OCI-M1 (cell line): ENCODE data around the gene MLC1.
A peak's percentile ranks its signal among the peaks of the same experiment; 100 is the strongest.
"Not testable (repeated sequence)": the region's sequence is repeated elsewhere in the genome, so short reads cannot be mapped to it uniquely, and the experiment has no call there.

Source experiments
- DNase-seq: peaks from one replicate; lab custom pipeline; 2025; lab: John Stamatoyannopoulos, UW

Gene MLC1

DNA sequence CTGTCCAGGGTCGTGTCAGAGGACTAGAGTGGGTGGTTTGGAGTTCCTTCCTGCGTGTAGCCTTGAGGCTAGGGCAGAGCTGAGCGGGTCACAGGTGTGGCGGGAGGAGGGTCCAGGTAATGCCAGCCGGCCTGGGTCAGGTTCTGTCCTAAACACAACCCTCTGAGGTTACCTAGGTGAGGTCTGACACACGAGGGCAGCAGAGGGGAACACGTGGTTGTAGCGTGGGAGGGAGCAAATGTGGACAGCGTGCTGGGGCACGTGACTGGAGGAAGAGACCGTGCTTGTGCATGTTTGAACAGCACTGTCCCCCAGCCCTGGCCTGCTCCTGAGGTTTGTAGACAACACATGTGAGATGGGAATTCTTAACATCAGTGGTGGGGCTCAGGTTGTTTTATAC is 17.7 kb upstream of the MLC1 start:
- peak; percentile 8 for DNase-seq

DNA sequence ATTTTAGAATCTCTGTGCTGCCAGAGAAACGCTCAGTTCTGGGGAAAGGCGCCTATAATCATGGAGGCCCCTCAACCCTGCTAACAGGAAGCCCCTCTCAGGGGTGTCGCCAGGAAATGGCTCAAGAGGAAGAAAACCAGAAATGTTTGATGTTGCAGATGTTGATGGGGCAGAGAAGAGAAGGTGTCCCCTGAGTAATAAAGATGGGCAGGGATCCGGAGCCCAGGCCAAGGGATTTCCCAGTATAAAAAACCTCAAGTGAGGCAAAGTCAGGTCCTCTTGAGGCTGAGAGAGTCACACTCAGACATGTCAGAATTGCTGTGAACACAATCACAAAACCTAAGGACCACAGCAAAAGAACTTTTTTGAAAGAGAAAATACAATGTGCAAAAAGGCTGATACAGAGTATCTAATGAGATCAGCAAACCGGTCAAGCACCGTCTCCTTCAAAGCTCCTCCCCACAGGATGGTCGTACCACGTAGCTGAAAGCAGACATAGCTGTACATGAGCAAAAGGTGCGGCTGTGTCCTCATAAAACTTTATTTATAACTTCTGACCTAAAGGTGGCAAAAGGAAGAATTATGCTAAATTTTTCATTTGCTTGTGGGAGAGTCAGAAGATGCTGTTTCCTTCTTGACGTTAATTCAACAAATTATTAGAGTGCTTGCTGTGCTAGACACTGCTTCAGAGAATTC is 16.8 kb upstream of the MLC1 start:
- no peak for DNase-seq

DNA sequence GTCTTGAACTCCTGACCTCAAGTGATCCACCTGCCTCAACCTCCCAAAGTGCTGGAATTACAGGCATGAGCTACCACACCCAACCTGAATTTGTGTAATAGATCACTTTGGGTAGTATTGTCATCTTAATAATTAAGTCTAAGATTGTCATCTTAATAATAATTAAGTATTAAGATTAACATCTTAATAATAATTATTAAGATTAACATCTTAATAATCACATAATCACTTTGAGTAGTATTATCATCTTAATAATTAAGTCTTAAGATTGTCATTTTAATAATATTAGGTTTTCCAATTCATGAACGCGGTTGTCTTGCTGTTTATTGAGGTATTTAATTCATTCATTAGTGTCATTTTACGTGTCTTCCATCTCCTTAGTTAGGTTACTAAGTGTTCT is 12.8 kb upstream of the MLC1 start:
- DNase-seq = no peak

DNA sequence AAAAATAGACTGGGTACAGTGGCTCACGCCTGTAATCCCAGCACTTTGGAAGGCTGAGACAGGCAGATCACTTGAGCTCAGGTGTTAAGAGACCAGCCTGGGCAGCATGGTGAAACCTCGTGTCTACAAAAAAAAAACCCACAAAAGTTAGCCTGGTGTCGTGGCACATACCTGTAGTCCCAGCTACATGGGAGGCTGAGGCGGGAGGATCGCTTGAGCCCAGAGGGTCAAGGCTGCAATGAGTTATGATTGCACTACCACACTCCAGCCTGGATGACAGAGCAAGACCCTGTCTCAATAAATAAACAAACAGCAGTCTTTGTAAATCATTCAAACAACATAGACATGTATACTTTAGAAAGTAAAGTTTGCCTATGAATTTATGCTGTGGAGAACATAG is 7.1 kb upstream of the MLC1 start:
- no peak for DNase-seq

DNA sequence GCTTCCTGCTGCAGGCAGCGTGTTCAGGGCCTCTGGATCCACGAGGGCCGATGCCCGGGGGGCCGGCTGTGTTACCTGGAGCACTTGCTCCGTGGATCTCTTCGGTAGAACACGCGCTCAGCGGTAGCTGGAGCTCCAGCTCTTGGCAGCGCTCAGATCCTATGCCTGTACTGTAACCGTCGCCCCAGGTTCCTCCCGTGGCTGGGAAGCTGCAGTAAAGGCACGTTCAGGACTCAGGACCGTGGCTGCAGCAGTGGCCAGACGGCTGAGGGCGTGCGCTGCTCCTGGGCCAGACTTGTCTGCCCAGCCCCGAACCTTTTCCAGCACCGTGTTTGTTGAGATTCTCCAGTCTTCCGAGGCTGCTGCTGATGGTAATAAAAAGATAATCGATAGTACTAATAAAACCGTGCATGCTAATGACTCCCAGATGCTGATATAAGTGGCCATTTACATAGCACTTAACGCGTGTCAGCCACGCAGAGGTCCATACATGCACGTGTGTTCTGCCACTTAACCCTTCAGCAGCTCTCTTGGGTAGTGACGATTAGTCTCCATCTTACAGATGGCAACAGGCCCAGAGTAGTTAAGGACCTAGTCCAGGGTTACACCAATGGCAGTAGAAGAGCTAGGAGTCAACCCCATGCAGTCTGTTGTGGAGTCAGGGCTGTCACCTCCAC is 6.0 kb upstream of the MLC1 start:
- DNase-seq = no peak

DNA sequence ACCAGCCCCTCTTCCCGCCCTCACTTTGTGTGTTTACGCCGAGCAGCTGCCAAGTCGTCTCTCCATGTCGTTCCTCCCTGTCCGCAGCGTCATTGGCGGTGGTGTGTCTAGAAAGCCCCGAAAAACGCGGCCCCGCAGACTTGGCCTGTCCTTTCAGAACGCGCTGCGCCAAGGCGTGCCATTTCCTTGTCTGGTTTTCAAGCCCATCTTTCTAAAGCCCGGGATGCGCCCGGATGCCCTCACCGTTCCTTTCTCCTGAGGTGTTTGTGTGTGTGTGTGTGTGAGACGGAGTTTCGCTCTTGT is 5.1 kb upstream of the MLC1 start:
- no peak for DNase-seq

DNA sequence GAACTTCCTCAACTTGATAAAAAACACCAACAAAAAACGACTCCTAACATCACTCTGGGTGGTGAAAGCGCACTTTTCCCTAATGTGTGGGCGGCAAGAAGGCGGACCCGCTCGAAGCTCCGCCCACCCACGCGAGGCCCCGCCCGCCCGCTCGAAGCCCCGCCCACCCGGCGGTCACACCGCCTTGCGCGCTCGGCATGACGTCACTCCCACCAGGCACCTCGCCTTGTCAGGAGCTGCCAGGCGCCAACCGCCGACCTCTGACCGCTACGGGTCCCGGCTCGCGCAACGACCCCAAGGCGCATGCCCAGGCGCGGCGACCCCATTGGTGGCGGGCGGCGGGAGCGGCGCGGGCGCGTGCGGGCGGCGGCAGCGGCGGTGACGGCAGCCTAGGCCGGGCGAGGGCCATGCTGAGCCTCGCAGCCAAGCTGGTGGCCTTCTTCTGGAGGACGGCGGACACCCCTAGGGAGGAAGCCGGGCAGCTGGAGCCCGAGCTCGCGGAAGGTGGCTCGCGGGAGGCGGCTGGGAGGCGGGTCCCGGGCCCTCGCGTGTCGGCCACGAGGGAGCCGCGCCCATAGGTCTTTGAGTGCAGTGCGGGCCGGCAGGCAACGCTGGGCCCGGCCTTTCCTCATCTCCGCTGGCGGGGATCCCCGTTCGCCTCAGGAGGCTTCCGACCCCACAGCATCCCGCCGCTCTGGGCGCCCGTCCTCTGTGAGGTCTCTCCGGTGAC is 4.6 kb upstream of the MLC1 start, which contains the start of gene MOV10L1:
MOV10L1 (plus strand) TSS at position 325 of the 730 bp plus-strand sequence; CDS start at position 408, 83 bp downstream.
- no peak for DNase-seq

DNA sequence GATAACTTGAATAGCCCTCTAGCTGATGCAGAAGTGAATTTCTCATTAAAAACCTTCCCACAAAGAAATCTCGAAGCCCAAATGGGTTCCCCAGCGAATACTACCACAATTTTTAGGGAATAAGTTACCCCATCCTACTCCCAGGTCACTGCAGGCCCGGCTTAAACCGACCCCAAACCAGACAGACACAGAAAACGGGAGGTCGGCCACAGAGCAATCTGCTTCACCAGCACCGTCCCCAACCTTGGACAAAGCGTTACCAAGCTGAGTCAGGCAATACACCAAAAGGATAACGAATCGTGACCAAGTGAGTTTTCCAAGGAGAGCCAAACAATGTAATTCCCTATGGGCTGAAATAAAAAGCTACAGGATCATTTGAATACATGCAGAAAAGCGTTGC is 4.0 kb upstream of the MLC1 start:
- no peak for DNase-seq

DNA sequence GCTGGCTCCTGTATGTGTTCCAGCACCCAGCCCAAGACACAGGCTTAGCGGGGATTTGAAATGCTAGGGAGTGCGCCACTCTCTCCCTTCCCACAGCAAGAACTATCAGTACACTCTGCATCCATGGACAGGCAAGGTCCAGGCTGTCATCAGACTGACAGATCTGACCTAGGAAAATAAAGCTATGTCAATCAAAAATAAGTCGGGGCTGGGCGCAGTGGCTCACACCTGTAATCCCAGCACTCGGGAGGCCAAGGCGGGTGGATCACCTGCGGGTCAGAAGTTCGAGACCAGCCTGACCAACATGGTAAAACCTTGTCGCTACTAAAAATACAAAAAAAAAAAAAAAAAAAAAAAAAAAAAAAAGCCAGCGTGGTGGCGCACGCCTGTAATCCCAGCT is 2.9 kb upstream of the MLC1 start:
- DNase-seq = no peak

DNA sequence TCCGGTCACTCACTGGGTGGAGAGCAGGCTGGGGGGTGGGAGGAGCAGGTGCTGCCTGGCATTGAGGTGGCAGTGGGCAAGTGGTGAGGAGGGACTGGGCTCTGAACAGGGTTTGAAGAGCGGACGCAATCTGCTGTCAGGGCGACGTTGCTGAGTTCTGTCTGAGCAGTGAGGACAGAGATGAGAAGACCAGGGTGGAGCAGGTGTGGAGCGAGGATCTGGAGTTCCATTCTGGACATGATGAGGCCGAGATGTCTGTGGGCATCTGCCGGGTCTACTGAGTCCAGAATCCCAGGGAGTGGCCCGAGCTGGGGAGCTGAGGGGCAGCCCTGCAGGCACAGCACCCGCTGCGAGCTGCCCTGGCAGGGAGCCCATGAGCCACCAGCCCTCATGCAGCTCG is 2.4 kb upstream of the MLC1 start:
- no peak for DNase-seq

DNA sequence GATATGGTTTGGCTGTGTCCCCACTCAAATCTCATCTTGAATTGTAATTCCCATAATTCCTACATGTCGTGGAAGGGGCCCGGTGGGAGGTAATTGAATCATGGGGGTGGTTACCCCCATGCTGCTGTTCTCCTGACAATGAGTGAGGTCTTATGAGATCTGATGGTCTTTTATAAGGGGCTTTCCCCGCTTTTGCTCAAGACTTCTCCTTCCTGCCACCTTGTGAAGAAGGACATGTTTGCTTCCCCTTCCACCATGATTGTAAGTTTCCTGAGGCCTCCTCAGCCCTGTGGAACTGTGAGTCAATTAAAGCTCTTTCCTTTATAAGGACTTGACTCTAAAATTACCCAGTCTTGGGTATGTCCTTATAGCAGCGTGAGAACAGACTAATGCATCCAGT is 1.7 kb upstream of the MLC1 start:
- not testable (repeated sequence) for DNase-seq

DNA sequence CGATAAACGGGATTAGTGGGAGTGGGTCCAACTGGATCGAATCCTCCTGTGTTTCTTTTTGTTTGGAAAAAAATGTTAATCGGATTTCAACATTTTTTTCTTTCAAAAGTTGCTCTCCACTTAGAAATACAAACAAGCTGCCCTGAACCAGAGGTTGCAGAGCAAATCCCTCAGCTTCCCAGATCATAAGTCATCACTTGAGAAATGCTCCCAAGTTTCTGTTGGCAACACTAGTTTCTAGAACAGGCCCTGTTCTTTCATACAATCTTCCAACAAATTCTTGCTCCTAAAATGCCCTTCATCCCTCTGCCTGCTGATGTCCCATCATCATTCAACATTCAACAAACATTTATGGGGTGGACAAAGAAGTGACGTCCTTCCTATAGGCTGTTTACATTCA is 1.3 kb upstream of the MLC1 start:
- DNase-seq = peak; percentile 32

DNA sequence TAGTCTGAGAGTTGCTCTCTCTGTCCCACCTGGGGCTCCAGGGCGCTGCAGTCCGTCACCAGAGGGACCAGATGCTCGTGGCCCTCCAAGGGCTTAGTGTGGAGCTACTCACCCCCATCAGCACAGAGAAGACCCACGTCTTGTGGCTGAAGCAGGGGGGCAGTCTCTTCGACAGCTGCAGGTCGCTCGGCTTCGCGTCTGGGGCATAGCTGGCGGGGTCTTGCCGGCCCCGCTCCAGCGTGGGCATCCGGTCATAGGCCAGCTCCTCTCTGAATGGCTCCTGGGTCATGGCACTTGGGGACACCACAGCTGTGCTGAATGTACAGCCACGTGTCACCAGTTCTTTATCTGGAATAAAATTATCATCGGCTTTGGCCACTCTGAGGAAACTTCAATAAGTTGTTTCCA is 608 bp downstream of the MLC1 start:
- DNase-seq = peak; percentile 63

DNA sequence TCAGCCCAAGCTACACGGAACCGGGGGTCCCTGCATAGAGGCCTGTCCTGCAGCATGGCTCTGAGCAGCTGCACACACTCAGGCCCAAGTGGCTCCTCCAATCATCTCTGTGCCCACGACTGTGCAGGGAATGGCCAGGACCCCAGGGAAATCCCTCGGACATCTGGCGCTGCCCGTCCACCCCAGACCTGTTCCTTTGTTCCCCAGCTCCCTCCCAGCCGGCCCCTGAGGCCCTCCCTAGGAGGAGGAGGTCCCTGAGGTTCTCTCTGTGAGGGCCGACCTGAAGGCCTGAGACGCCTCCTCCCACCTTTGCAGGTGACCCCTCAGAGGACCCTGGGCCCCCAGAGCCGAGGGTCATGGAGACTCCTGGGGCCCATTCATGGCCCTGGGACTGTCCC is 1.1 kb downstream of the MLC1 start:
- peak; percentile 41 for DNase-seq

DNA sequence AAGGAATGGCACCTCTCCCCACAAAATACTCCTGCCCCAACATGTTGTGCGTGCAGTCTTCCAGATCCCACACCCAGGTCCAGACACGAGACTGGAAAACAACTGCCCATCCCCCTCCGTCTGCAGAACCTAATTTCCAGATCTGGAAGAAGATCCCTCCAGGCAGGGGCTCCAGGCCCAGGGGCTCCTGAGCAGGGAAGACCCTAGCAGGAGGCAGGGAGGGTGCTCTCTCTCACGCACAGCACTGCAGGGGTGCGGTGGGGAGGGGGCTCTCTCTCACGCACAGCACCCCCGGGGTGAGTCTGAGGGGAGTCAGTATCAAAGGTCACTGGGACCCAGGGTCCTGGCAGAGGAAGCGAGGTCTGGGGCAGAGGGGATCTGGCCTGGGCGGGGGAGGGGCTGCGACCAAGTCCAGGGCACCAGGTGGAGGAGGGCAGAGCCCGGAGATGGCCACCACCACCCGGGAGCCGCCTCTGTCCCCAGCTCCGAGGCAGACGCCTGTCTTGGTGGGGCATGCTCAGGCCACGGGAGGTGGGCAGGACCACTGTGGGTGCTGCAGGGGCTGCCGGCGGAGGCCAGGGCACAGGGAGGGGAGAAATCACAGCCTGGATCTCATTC is 1.7 kb downstream of the MLC1 start:
- no peak for DNase-seq

DNA sequence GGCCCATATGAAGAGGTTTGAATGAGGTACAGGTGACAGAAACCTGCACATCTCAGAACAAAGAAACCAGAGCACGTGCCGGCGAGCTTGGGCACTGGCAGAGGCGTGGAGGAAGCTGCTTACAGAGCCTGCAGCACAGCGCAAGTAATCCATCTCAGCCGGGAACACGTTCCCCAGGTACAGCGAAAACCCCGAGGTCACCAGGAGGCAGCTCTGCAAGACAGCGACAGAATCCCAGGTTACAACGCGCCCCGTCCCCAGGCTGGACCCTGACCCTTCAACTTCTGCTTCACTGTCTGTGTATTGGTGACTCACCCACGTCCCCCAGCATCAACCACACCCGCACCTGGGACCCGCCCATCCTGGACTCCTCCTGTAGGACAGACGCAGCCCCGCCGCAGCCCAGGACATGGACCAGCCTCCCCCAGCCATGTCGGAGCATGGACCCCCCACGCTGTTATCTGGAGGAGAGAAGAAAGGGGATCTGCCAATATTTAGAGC is 2.2 kb downstream of the MLC1 start:
- DNase-seq = no peak

DNA sequence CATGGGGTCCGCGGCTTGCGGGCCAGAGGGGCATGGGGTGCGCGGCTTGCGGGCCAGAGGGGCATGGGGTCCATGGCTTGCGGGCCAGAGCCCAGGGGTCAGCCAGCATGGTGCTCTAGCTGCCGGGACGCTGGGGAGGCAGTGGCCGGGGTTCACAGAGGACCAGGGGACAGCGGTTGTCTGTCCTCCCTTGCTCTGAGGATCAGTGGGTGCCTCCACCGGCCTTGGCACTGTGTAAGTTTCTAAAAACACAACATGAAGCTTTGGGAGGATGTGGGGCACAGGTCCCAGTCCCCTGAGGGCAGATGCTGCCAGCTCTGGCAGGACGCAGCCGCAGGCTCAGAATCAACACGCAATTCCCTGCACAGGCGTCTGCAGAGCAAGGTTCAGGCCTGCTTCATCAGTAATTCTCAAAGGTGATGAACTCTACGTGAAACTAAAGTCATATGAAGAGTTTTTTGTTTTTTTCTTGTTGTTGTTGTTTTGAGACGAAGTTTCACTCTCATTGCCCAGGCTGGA is 3.0 kb downstream of the MLC1 start:
- DNase-seq = no peak

DNA sequence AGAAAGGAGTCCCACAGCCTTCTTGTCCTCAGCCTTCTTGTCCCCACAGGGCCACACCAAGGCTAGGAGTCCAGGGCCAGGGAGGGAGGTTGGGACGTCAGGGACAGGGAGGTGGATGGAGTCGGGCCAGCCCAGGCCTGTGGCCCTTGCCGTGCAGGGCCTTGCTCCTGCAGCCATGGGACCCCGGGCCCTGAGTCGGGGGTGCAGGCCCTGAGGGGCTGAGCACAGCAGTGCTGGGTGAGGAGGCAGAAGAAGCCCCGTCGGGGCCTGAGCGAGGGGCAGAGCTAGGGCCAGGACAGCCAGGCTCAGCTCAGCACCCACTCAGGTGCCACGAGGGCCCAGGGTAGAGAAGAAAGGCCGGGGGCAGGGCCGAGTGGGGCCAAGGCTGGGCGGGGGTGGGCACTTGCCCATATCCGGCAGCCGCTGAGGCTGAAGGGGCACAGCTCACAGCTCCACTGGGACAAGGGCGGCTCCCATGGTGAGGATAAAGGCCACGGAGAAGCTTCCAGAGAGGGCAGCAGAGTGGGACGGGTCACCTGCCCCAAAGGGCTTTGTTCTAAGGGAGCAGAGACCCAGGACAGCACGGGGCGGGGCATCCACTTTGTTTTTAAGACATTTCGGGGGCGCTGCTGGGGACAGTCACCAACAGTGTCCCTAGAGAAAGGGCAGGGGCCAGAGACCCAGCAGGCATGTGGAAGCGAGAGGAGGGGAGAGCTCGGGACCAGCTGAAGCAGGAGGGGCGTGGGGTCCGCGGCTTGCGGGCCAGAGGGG is 3.6 kb downstream of the MLC1 start:
- no peak for DNase-seq

DNA sequence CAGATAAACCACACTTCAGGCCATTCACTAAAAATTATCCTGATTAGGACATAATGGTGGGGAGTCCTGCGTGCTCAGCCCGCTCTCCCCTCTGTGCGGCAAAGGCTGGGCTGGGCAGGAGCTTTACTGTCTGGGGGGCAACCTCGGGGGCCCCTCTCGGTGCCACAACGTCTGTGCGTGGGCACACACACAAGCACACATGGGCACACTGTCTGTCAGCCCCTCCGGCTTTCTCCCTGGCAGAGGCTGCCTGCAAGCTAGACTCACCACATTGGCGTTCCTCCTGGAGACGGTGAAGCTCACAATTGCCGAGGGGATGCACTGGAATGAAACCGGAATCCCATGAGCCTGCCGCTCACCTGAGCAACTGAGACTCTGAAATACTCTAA is 5.2 kb downstream of the MLC1 start:
- no peak for DNase-seq

DNA sequence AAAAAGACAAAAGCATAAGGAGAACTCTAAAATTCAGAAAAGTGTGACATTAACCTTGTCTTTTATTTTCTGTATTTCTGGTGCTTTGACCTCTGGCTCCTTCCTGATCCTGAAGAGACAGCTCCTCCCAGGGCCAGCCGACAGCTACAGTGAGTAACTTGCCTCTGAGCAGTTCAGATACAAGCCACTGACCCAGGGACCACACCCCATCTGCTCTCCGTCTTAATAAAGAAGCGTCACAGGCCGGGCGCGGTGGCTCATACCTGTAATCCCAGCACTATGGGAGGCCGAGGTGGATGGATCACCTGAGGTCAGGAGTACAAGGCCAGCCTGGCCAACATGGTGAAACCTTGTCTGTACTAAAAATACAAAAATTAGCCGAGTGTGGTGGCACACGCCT is 6.5 kb downstream of the MLC1 start:
- no peak for DNase-seq

DNA sequence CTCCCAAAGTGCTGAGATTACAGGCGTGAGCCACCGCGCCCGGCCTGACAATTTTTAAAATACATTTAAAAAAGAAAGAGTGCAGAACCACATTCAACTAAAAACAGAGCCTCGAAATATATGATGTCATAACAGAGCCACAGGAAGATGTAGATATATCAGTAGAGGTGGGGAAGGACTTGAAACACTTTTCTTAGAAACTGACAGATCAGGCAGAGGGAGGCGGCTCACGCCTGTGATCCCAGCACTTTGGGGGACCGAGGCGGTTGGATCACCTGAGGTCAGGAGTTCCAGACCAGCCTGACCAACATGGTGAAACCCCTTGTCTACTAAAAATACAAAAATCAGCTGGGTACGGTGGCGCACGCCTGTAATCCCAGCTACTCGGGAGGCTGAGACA is 7.0 kb downstream of the MLC1 start:
- DNase-seq = no peak
